IPS-18c (cell line): ENCODE measurements around the gene LIME1.

Experiments used
- H3K4me3 ChIP-seq: 2 replicates; pipeline ENCODE4 v1.7.0; 2013; ENCODE audit warnings: low read depth, mild to moderate bottlenecking, low read length, moderate library complexity; ENCODE audit not compliant: insufficient read depth
- H3K9me3 ChIP-seq: one replicate; pipeline ENCODE4 v1.6.1; 2013; ENCODE audit warnings: mild to moderate bottlenecking, low read length, moderate library complexity; ENCODE audit not compliant: control insufficient read depth, insufficient read depth

Gene LIME1

GRCh38 chr20:63752411-63753101, 16.1 kb downstream of the LIME1 start:
- H3K9me3 ChIP-seq: no peaks in the 10 kb centered on the region
- no peak overlapping the region for H3K4me3 ChIP-seq

- Histone ChIP-seq H3K9me3 (no peaks in the 10 kb centered on the region), H3K4me3 (no peak overlapping the region)
These were observed 16.9 kb downstream of the LIME1 start for GRCh38 chr20:63753381-63753780.

GRCh38 chr20:63754008-63754407, 17.5 kb downstream of the LIME1 start:
- no peak overlapping the region for H3K4me3 ChIP-seq
- H3K9me3 ChIP-seq: no peaks in the 10 kb centered on the region

- Histone ChIP-seq H3K4me3 (no peak overlapping the region), H3K9me3 (no peaks in the 10 kb centered on the region)
These were observed 19.6 kb downstream of the LIME1 start for GRCh38 chr20:63755933-63756647.

DNA sequence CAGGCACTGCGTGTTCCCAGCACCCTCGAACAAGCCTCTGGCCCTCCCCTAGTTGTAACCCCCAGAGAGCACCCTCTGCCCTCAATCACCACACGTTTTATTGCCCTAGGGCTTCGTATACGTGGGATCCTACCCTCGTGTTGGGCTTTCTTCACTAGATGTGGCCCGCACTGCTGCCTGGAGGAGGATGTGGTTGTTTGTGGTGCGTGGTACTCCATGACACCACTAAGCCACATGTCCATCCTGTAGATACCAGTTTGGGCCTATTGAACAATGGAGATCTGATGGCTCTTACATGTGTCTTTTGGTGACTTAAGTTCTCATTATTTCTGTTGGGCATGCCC, 20.2 kb downstream of the LIME1 start:
- Histone ChIP-seq H3K9me3 (no peaks in the 10 kb centered on the region), H3K4me3 (no peak overlapping the region)

DNA sequence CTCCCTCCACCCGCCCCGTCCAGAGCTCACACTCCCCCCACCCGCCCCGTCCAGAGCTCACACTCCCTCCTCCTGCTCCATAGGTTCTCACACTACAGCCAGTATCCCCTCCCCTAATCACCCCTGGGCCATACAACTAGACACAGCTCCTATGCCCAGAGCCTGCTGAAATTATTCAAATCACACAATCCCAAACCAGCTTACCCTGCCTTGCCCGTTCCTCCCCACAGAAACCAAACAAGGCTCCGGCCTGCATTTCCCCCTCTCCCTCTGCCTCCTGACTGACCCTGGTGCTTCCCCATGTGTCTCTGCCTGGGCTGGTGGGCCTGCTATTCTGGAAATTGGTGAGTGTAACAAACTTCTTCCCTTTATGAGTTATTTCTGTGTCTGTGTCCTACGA, 21.7 kb downstream of the LIME1 start:
- H3K9me3 ChIP-seq: no peaks in the 10 kb centered on the region

GRCh38 chr20:63759377-63759901, 23.0 kb downstream of the LIME1 start:
- Histone ChIP-seq H3K4me3 (no peak overlapping the region), H3K9me3 (no peaks in the 10 kb centered on the region)

More for the DNA sequence above, 21.7 kb downstream of the LIME1 start:
- no peak overlapping the region for H3K4me3 ChIP-seq

DNA sequence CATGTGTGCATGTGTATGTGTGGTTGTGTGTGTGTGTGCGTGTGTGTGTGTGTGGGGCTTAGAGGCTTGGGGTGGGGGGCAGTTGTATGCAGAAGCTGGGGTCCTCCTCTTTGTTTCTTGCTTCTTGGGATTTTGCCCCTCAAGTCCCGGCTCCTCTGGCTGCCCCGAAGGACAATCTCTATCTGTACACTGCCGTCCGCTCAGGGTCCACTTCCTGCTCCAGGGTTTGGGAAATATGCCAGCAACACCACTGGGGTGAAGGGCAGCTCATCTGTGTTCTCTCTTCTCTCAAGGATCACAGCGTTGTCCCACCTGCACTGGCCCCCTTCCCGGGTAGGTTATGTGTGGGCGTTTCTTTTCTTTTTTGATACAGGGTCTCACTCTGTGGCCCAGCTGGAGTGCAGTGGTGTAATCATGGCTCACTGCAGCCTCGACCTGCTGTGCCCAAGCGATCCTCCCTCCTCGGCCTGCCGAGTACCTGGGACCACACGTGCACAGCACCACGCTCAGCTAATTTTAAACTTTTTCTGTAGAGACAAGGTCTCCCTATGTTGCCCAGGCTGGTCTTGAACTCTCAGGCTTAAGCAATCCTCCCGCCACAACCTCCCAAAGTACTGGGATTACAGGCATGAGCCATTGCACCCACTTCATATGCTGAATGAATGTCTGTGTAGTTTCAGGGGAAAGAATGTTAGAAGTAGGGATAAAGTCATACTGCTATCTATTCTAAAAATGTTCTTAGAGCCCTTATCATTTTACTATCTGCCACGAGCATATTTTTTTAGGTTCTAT, 28.8 kb downstream of the LIME1 start:
- Histone ChIP-seq H3K4me3 (no peak overlapping the region), H3K9me3 (no peaks in the 10 kb centered on the region)

GRCh38 chr20:63765902-63766301, 29.4 kb downstream of the LIME1 start:
- Histone ChIP-seq H3K4me3 (no peak overlapping the region), H3K9me3 (no peaks in the 10 kb centered on the region)

DNA sequence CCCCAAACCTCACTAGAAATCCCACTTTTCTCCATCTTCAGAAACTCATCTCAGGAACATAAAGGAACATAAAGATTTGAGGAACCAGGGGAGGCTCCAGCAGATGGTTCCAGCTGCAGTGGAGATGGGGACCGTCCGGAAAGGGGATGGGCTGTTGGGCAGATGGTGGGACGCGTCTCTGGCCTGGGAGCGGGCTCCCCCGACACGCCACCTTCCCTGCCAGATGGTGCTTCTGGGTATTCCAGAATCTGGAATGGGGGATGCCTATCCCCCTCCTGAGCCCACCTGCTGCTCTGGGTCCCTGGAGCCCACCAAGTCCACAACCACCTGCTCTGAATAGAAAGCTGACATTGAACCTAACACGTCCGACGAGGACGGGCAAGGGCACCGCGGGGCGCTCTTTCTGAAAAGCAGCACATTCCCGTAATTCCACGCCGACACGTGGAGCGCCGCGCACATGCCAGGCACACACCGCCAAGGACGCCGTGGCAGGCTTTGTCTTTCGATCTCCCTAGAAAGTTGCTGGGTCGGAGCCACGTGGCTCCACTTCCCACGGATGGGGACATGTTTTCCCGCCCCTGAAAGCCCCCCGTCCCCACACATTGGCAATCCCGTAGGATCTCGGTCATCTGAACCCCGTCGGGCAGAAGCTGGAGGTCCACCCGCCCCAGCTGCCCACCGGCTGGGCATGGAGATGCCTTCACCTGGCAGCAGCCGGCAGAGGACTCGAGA, 30.4 kb downstream of the LIME1 start:
- Histone ChIP-seq H3K9me3 (no peaks in the 10 kb centered on the region), H3K4me3 (no peak overlapping the region)

- no peaks in the 10 kb centered on the region for H3K9me3 ChIP-seq
- H3K4me3 ChIP-seq: no peak overlapping the region
These were observed 31.0 kb downstream of the LIME1 start for GRCh38 chr20:63767456-63767855.

GRCh38 chr20:63767886-63768285, 31.4 kb downstream of the LIME1 start:
- Histone ChIP-seq H3K9me3 (no peaks in the 10 kb centered on the region), H3K4me3 (no peak overlapping the region)

DNA sequence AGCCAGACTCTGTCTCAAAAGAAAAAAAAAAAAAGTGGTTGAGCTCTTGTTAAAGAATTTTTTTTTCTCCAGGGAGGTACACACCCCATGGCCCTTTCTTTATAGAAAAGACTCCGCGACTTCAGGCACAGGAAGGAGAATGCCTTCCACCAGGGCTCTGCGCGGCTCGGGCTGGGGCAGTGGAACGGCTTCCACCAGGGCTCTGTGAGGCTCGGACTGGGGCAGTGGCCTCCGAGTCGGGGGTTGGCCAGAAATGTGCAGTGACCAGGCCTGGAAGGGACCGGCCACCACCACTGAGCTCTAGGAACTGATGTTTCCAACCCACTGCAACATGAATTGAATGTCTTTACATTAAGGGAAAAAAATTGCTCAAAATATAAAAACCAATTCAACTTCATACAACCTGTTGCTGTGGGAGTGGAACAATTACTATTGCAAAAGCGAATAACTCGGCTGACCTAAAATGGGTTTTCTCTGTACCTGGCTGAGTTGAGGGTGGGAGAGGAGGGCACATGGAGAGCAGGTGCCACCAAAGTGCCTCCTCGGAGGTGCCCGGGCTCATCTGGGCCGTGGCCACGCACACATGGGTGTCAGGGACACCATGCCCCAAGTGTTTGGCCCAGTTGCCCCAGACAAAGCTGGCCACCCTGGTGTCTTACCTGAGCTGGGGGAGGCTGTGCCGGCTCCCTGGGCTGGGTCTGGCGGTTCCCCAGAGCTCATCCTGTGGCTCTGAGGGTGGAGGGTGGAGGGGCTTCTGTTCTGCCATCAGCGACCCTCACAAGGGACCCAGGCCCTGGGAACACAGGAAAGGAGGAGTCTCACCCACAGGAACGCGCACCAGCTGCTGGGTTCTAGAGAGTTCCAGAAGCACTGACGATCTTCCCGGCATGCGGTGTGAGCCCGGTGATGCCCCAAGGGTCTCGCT, 32.4 kb downstream of the LIME1 start:
- H3K9me3 ChIP-seq: no peaks in the 10 kb centered on the region
- H3K4me3 ChIP-seq: no peak overlapping the region

DNA sequence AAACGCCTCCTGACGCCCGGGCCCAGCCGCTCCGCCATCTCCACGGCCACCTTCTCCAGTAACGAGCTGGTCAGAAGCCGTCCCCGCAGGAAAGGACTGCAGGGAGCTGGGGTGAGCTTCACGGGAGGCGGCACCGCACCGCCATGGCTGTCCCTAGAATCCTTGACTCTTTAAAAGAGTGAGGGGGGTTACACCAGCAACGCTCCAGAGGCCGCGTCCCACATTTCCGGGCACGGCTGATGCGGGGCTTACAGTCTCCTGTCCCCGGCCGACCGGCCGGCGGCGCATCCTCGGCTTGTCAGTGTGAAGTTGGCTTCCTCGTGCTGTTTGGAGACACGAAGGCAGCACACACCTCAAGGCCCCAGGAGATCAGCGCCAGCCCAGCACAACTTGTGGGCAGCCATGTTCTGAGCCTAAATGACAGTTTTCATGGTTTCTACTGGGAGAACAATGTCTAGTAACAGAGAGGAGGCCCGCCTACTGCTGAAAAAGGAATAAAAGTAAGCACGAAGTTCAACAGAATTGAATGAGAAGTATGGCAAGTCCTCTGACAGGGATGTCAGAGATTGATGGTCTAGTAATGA, 33.5 kb downstream of the LIME1 start:
- no peaks in the 10 kb centered on the region for H3K9me3 ChIP-seq
- no peak overlapping the region for H3K4me3 ChIP-seq

DNA sequence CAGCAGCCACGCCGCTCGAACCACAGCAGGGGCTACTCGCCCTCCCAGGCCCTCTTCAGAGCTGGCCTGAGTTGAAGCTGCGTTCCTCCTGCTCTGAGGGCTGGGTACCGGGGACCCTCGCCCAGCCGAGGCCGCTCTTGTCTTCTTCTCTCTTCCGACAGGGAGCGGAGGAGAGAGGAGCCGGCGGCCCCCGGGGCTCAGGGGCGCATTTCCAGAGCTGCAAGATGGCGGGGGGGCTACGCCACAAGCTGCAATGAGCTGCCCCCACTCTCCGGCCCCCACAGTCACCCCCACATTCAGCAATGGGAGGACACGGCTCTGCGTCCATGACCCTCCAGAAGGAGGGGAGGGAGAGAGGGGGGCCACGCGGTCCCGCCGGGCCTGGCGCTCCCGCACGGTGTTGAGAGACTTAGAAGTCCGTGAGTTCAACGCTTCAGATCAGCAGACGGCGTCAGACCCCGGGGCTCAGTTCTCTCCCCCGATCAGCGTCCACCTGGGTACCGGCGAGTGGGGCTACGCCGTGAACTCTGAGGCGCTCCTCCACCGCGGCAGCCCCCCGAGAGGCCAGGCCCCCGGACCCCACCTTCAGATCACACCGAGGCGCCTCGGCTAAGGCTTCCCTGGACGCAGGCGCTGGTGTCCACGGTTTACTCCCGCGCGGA, 34.7 kb downstream of the LIME1 start:
- Histone ChIP-seq H3K4me3 (no peak overlapping the region), H3K9me3 (no peaks in the 10 kb centered on the region)
